Spleen (tissue), 13 donors: ENCODE data around the gene FXYD2. TPM values are rescaled to one million over a fixed set of nuclear protein-coding genes. Genes with fewer than 3 reads are reported as not detected.

Experiments
- DNase-seq: peaks from one replicate; pipeline ENCODE4 v3.0.0-alpha.2; 2020
- H3K27ac ChIP-seq, 8 donors: fragments of 200-600 bp; sonication (generic) in 7 of 8; 1 replicate in 4 of 8; 2 replicates in 4 of 8; pipeline versions ENCODE4 v1.5.0 to v1.8.0; 2016 to 2021; ENCODE audit warnings: inconsistent platforms in 4 of 8, mild to moderate bottlenecking in 4 of 8, moderate library complexity in 1 of 8
- H3K27me3 ChIP-seq, 7 donors: fragments of 200-600 bp; sonication (generic) in 6 of 7; replicated peaks in 1 of 7; 1 replicate in 4 of 7; 2 replicates in 3 of 7; pipeline versions ENCODE4 v1.5.0 to v1.8.0; 2016 to 2021; ENCODE audit warnings: inconsistent platforms in 3 of 7, mild to moderate bottlenecking in 1 of 7
- H3K36me3 ChIP-seq, 6 donors: fragments of 200-600 bp; sonication (generic) in 5 of 6; 1 replicate in 4 of 6; 2 replicates in 2 of 6; pipeline versions ENCODE4 v1.5.0 to v1.8.0; 2016 to 2021; ENCODE audit warnings: inconsistent platforms in 2 of 6
- H3K4me1 ChIP-seq, 6 donors: fragments of 200-600 bp; sonication (generic) in 5 of 6; 1 replicate in 3 of 6; 2 replicates in 3 of 6; pipeline versions ENCODE4 v1.5.0 to v1.8.0; 2016 to 2021; ENCODE audit warnings: inconsistent platforms in 3 of 6
- H3K4me3 ChIP-seq, 8 donors: fragments of 200-600 bp; sonication (generic) in 7 of 8; 1 replicate in 4 of 8; 2 replicates in 4 of 8; pipeline versions ENCODE4 v1.5.0 to v1.8.0; 2016 to 2021; ENCODE audit warnings: inconsistent platforms in 4 of 8, mild to moderate bottlenecking in 4 of 8, moderate library complexity in 2 of 8
- H3K9me3 ChIP-seq, 8 donors: fragments of 200-600 bp; sonication (generic) in 7 of 8; 1 replicate in 4 of 8; 2 replicates in 4 of 8; pipeline versions ENCODE4 v1.5.0 to v1.8.0; 2016 to 2021; ENCODE audit warnings: inconsistent platforms in 4 of 8
- POLR2A ChIP-seq, 3 donors: fragments of 450-650 bp; IDR thresholded peaks; one replicate each; pipeline ENCODE4 v1.5.1; 2017; ENCODE audit warnings: antibody characterized with exemption in 3 of 3, mild to moderate bottlenecking in 1 of 3
- POLR2AphosphoS5 ChIP-seq, 3 donors: sonication (generic); formaldehyde crosslinking; IDR thresholded peaks; one replicate each; pipeline ENCODE4 v1.5.1; 2017; ENCODE audit warnings: antibody characterized with exemption in 3 of 3
- whole genome bisulfite sequencing, 5 donors: extraction: QIAGEN DNeasy Blood & Tissue Kit in 3 of 5; methylation state at CpG; one replicate each; pipeline versions ENCODE4 v1.1.5 to v1.1.7; 2013 to 2018; 5-methylcytosine and 5-hydroxymethylcytosine counted together
- intact Hi-C: fragments of 100-400 bp; cut with DNase I; formaldehyde crosslinking; loops from one replicate; pipeline ENCODE4 v1.15.0; 2023; ENCODE audit warnings: low total_unique reads
- long read RNA-seq, 2 donors: transcript quantifications; one replicate each; lab custom pipeline, GENCODE V29; 2026
- polyA plus RNA-seq, 3 donors: library from polyadenylated mRNA; stranded (reverse); fragments of 200-250 nt; gene quantifications; one replicate each; pipeline ENCODE4 v1.2.1, GENCODE V29; 2013
- total RNA-seq, 7 donors: library from RNA; depleted of rRNA in 3 of 7; stranded (reverse); fragments of >200 nt in 3 of 7; fragmentation: NEBNext Ultra II Directional in 4 of 7; extraction: Animal tissue kit (Norgen Biotek cat#: 25700) in 4 of 7; gene quantifications; one replicate each; pipeline versions ENCODE4 v1.1.0 to v1.2.1, GENCODE V29; 2016 to 2021
- TF ChIP-seq, protein P1 (sequence below), 11 experiments: fragments of 200-600 bp in 7 of 11; fragments of 450-650 bp in 4 of 11; sonication (generic) in 4 of 11; IDR thresholded peaks in 8 of 11; conservative IDR thresholded peaks in 3 of 11; 1 replicate in 7 of 11; 2 replicates in 4 of 11; pipeline versions ENCODE4 v1.4.0 to v1.8.0; 2016 to 2021; ENCODE audit warnings: antibody characterized with exemption in 11 of 11, inconsistent platforms in 4 of 11, mild to moderate bottlenecking in 1 of 11
- donor health status: healthy with polysubstance abuse.
- donor health status: DM: no; HTN: no; CAD: no; lungs with moderate emphysema.
- donor health status: DM: no; HTN: no; CAD: no.
- donor health status: Bipolar disorder and iron deficiency.
- donor health status: healthy.
- donor health status: DM: no; HTN: no; CAD: no.
- donor health status: DM: yes; HTN: yes; CAD: no.

FXYD2 gene
- total RNA-seq (10 to 100 TPM in 2 of 7 donors, 1 to 10 TPM in 5; 4.7 to 20.0 (median 7.3) TPM), polyA plus RNA-seq (10 to 100 TPM in 1 of 3 donors, 1 to 10 TPM in 2; 8.3 to 18.4 (median 9.8) TPM)
- long read RNA-seq, donor 1 = 0 reads
- long read RNA-seq, donor 2, transcript FXYD2-202 (6 exons, 571 nt) = major isoform, 44 of 54 reads
- long read RNA-seq, donor 2, partial matches to known transcripts = 0 of 54 reads
- long read RNA-seq, donor 2, other reads (novel, unspliced or antisense) = 5 of 54 reads

GRCh38 chr11:117824571-117825537, at the start of gene FXYD2:
FXYD2 (minus strand) TSS chr11:117824744; CDS start chr11:117824678, 66 bp downstream.
- intact Hi-C loops = no loop called here
- H3K27ac ChIP-seq = peak within 1 kb of the TSS; percentile 70 to 92 (median 80)
- peak; percentile 47 to 57 (median 55) for TF ChIP-seq POLR2AphosphoS5 (IDR thresholded peaks at IDR 0.05)
- no peak for TF ChIP-seq POLR2A (IDR thresholded peaks at IDR 0.05)
- TF ChIP-seq, protein P1, sequence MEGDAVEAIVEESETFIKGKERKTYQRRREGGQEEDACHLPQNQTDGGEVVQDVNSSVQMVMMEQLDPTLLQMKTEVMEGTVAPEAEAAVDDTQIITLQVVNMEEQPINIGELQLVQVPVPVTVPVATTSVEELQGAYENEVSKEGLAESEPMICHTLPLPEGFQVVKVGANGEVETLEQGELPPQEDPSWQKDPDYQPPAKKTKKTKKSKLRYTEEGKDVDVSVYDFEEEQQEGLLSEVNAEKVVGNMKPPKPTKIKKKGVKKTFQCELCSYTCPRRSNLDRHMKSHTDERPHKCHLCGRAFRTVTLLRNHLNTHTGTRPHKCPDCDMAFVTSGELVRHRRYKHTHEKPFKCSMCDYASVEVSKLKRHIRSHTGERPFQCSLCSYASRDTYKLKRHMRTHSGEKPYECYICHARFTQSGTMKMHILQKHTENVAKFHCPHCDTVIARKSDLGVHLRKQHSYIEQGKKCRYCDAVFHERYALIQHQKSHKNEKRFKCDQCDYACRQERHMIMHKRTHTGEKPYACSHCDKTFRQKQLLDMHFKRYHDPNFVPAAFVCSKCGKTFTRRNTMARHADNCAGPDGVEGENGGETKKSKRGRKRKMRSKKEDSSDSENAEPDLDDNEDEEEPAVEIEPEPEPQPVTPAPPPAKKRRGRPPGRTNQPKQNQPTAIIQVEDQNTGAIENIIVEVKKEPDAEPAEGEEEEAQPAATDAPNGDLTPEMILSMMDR (IDR thresholded peaks at IDR 0.05 in 8 of 11, conservative IDR thresholded peaks at IDR 0.05 in 3 of 11) = no peak
- DNase-seq = peak; percentile 77
- peaks cover 0 to 49% (median 0%) of the 10 kb centered on the region in 7 donors for H3K27me3 ChIP-seq
- WGBS, 5 donors = 33 to 51% (median 44%) methylated on average over 20 to 22 of the region's 22 CpGs
- H3K9me3 ChIP-seq = no peaks in the 10 kb centered on the region
- no peaks in the 10 kb centered on the region for H3K36me3 ChIP-seq
- H3K4me3 ChIP-seq = no peak within 1 kb of the TSS
- peaks cover 41 to 76% (median 65%) of the 10 kb centered on the region in 6 donors for H3K4me1 ChIP-seq

DNA sequence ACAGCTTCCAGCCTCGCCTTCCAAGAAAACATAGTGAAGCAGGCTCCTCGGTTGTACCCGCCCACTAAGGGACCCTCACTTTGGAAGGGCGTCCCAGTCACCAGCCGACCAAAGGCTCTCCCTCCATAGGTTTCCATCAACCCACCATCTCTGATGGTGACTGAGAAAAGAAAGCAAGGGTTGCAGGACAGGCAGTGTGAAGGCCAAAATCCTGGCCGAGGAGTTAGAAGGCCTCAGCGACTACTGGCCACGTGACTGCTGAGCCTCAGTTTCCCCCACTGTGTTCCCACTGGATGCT, 49.2 kb upstream of the FXYD2 start:
- no peak for DNase-seq
- no peaks in the 10 kb centered on the region for H3K36me3 ChIP-seq
- no peaks in the 10 kb centered on the region for H3K9me3 ChIP-seq
- WGBS, 5 donors = 66 to 78% (median 75%) methylated on average over 8 of the region's 8 CpGs
- intact Hi-C loops = no loop called here
- peaks cover 0 to 71% (median 16%) of the 10 kb centered on the region in 7 donors for H3K27me3 ChIP-seq
- peaks cover 12 to 87% (median 68%) of the 10 kb centered on the region in 6 donors for H3K4me1 ChIP-seq
- peak overlapping the region in 6 of 8 donors; percentile 45 to 91 (median 86) for H3K27ac ChIP-seq
- TF ChIP-seq, protein P1 (IDR thresholded peaks at IDR 0.05 in 8 of 11, conservative IDR thresholded peaks at IDR 0.05 in 3 of 11) = no peak
- TF ChIP-seq POLR2A (IDR thresholded peaks at IDR 0.05) (no peak), POLR2AphosphoS5 (IDR thresholded peaks at IDR 0.05) (no peak)
- H3K4me3 ChIP-seq = peak overlapping the region in 2 of 8 donors; percentile 73 to 75

GRCh38 chr11:117872975-117873827, 48.7 kb upstream of the FXYD2 start:
- Histone ChIP-seq H3K4me3 (peak overlapping the region in 2 of 8 donors; percentile 73 to 75), H3K27ac (peak overlapping the region in 6 of 8 donors; percentile 45 to 91 (median 86)), H3K4me1 (peaks cover 12 to 93% (median 68%) of the 10 kb centered on the region in 6 donors), H3K36me3 (no peaks in the 10 kb centered on the region), H3K27me3 (peaks cover 0 to 65% (median 16%) of the 10 kb centered on the region in 7 donors), H3K9me3 (no peaks in the 10 kb centered on the region)
- no peak for TF ChIP-seq POLR2AphosphoS5 (IDR thresholded peaks at IDR 0.05)
- no peak for TF ChIP-seq POLR2A (IDR thresholded peaks at IDR 0.05)
- TF ChIP-seq, protein P1 (IDR thresholded peaks at IDR 0.05 in 8 of 11, conservative IDR thresholded peaks at IDR 0.05 in 3 of 11) = no peak
- DNase-seq = no peak
- intact Hi-C loops = no loop called here
- 68 to 79% (median 70%) methylated on average over 15 of the region's 15 CpGs for WGBS, 5 donors
